ENCODE results near the gene MBD3L3. TPM values are rescaled to one million over a fixed set of nuclear protein-coding genes. Genes with fewer than 3 reads are reported as not detected.

MBD3L3 gene
- polyA plus RNA-seq, 1 of the 3 experiments (the other 2 are of a cell fraction): 0.07 TPM

- Histone ChIP-seq H3K4me2 (no peak overlapping the region), H3K27me3 (ENCODE audit: insufficient read depth) (peaks cover 4% of the 10 kb centered on the region; the same call in 1 of the 2 replicates), H3K9me3 (no peaks in the 10 kb centered on the region), H3K27ac (ENCODE audit: low read depth in 2 of 2, low read length in 1 of 2) (no peak overlapping the region), H3K9me2 (no peaks in the 10 kb centered on the region), H3K9ac (no peak overlapping the region), H3F3A (replicated peaks; ENCODE audit: insufficient read depth) (peaks cover 12% of the 10 kb centered on the region), H2AFZ (ENCODE audit: low read depth) (peak overlapping the region; percentile 67), H3K4me3 (ENCODE audit: low read depth in 2 of 2, low read length in 1 of 2) (peak overlapping the region in 1 of 2 experiments; percentile 16; a peak in 1 of 4 replicates), H3K4me1 (ENCODE audit: control insufficient read depth in 1 of 2, insufficient read depth in 2 of 2, low read depth in 1 of 2, low read length in 1 of 2) (peaks cover 3 to 4% of the 10 kb centered on the region in 2 experiments; a peak in 2 of 4 replicates), H3K36me3 (replicated peaks in 1 of 2; ENCODE audit: control insufficient read depth in 1 of 2, insufficient read depth in 2 of 2, low read length in 1 of 2) (peaks cover 14 to 32% of the 10 kb centered on the region in 2 experiments), H4K20me1 (ENCODE audit: insufficient read depth) (no peaks in the 10 kb centered on the region), H3K79me2 (ENCODE audit: insufficient read depth) (peaks cover 18% of the 10 kb centered on the region)
- 62% methylated on average over 6 of the region's 6 CpGs for WGBS (ENCODE audit: low lambda C conversion rate)
- POLR2A ChIA-PET: interaction anchor here (0.6 to 1.9 kb wide), 6 partner anchors 10 to 1066 kb away, joined by 3 to 15 read pairs (median 4); partner anchors contain the start of gene GPR108
- CTCF ChIA-PET: interaction anchor here (2.5 kb wide), 1 partner anchor 33 kb away, joined by 8 read pairs; no protein-coding TSS in a partner anchor
- TF ChIP-seq PBX3 (IDR thresholded peaks at IDR 0.05) (no peak), TEAD4 (IDR thresholded peaks at IDR 0.05; ENCODE audit: borderline replicate concordance, insufficient read depth) (no peak), MXI1 (IDR thresholded peaks at IDR 0.05; ENCODE audit: low read depth, low read length) (no peak), JUND (IDR thresholded peaks at IDR 0.05) (no peak), FOXM1 (IDR thresholded peaks at IDR 0.05; ENCODE audit: low read depth) (no peak), TAF1 (IDR thresholded peaks at IDR 0.05; ENCODE audit: borderline replicate concordance, low read depth, low read length) (no peak), YY1 (IDR thresholded peaks at IDR 0.05; ENCODE audit: low read depth) (no peak), NRF1 (IDR thresholded peaks at IDR 0.05; ENCODE audit: low read depth, low read length) (no peak), NFIC (IDR thresholded peaks at IDR 0.05; ENCODE audit: borderline replicate concordance) (no peak), RAD21 (IDR thresholded peaks at IDR 0.05; ENCODE audit: low read length) (no peak), RFX5 (IDR thresholded peaks at IDR 0.05; ENCODE audit: low read length) (no peak), IRF3 (IDR thresholded peaks at IDR 0.05; ENCODE audit: low read depth, low read length) (no peak), CHD2 (IDR thresholded peaks at IDR 0.05; ENCODE audit: low read length, partially characterized antibody) (no peak), POLR2AphosphoS5 (IDR thresholded peaks at IDR 0.05; ENCODE audit: low read depth, low read length) (no peak), GABPA (IDR thresholded peaks at IDR 0.05; ENCODE audit: low read depth) (no peak), MEF2A (IDR thresholded peaks at IDR 0.05; ENCODE audit: borderline replicate concordance, low read depth) (no peak), RXRA (IDR thresholded peaks at IDR 0.05; ENCODE audit: borderline replicate concordance, low read depth) (no peak)
- TF ChIP-seq, protein P1, sequence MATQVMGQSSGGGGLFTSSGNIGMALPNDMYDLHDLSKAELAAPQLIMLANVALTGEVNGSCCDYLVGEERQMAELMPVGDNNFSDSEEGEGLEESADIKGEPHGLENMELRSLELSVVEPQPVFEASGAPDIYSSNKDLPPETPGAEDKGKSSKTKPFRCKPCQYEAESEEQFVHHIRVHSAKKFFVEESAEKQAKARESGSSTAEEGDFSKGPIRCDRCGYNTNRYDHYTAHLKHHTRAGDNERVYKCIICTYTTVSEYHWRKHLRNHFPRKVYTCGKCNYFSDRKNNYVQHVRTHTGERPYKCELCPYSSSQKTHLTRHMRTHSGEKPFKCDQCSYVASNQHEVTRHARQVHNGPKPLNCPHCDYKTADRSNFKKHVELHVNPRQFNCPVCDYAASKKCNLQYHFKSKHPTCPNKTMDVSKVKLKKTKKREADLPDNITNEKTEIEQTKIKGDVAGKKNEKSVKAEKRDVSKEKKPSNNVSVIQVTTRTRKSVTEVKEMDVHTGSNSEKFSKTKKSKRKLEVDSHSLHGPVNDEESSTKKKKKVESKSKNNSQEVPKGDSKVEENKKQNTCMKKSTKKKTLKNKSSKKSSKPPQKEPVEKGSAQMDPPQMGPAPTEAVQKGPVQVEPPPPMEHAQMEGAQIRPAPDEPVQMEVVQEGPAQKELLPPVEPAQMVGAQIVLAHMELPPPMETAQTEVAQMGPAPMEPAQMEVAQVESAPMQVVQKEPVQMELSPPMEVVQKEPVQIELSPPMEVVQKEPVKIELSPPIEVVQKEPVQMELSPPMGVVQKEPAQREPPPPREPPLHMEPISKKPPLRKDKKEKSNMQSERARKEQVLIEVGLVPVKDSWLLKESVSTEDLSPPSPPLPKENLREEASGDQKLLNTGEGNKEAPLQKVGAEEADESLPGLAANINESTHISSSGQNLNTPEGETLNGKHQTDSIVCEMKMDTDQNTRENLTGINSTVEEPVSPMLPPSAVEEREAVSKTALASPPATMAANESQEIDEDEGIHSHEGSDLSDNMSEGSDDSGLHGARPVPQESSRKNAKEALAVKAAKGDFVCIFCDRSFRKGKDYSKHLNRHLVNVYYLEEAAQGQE (IDR thresholded peaks at IDR 0.05; ENCODE audit: low read depth, low read length): no peak
- TF ChIP-seq, protein P2, sequence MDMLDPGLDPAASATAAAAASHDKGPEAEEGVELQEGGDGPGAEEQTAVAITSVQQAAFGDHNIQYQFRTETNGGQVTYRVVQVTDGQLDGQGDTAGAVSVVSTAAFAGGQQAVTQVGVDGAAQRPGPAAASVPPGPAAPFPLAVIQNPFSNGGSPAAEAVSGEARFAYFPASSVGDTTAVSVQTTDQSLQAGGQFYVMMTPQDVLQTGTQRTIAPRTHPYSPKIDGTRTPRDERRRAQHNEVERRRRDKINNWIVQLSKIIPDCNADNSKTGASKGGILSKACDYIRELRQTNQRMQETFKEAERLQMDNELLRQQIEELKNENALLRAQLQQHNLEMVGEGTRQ (IDR thresholded peaks at IDR 0.05; ENCODE audit: borderline replicate concordance, low read depth, low read length): no peak
- no peak for DNase-seq
These were observed 10.1 kb upstream of the MBD3L3 start for GRCh38 chr19:7068599-7068998.

Measured in SK-N-SH (cell line).